Tibial nerve (tissue), 4 donors: ENCODE results near the gene CWC25.

Experiments used
- EP300 ChIP-seq, 2 donors: sonication (generic); formaldehyde crosslinking; IDR thresholded peaks; one replicate each; pipeline ENCODE4 v1.6.1; 2017; ENCODE audit warnings: antibody characterized with exemption in 2 of 2, mild to moderate bottlenecking in 1 of 2
- POLR2A ChIP-seq, 2 donors: fragments of 450-650 bp; IDR thresholded peaks; one replicate each; pipeline ENCODE4 v1.6.1; 2017; ENCODE audit warnings: antibody characterized with exemption in 2 of 2, mild to moderate bottlenecking in 2 of 2, moderate library complexity in 2 of 2
- TF ChIP-seq, protein P1 (sequence below), 5 experiments: fragments of 200-600 bp in 3 of 5; fragments of 450-650 bp in 2 of 5; sonication (generic) in 3 of 5; IDR thresholded peaks; one replicate each; pipeline ENCODE4 v1.5.1; 2016 to 2019; ENCODE audit warnings: antibody characterized with exemption in 5 of 5, mild to moderate bottlenecking in 3 of 5, moderate library complexity in 2 of 5

DNA sequence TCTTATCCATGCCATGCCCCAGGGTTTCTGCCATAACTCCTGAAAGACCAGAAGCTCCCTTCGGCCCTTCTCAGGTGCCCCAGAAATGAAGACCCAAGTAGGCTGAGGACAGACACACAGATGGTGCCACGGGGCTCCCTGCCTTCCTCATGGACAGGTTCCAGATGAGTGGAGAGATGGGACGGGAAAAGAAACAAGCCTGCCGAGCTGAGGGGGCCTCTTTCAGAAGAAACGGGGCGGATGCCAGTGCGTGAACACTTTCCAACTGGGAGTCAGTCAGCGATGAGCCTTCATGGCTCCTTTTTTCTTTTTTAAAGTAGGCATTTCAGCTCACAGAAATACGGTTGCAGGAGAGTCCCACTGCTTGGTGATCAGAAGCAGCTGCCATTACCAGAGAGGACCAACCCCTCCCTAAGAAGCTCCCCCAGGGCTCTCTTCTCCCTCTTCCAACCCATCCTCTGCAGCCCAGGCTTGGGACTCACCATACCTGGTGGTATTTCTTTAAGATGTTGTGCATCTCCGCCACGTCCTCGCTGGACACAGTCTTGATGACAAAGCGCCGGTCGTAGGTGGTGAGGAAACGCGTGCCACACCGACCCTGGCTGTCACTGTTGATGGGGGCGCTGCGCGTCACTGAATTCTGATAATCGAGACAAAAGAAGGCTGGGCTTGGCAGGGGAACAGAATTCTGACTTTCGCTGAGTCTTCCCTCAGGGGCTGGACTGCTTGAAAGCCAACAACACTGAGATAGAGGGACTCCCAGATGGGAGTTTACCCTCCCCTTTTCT is 45.0 kb downstream of the CWC25 start:
- TF ChIP-seq, protein P1, sequence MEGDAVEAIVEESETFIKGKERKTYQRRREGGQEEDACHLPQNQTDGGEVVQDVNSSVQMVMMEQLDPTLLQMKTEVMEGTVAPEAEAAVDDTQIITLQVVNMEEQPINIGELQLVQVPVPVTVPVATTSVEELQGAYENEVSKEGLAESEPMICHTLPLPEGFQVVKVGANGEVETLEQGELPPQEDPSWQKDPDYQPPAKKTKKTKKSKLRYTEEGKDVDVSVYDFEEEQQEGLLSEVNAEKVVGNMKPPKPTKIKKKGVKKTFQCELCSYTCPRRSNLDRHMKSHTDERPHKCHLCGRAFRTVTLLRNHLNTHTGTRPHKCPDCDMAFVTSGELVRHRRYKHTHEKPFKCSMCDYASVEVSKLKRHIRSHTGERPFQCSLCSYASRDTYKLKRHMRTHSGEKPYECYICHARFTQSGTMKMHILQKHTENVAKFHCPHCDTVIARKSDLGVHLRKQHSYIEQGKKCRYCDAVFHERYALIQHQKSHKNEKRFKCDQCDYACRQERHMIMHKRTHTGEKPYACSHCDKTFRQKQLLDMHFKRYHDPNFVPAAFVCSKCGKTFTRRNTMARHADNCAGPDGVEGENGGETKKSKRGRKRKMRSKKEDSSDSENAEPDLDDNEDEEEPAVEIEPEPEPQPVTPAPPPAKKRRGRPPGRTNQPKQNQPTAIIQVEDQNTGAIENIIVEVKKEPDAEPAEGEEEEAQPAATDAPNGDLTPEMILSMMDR (IDR thresholded peaks at IDR 0.05): no peak
- TF ChIP-seq POLR2A (IDR thresholded peaks at IDR 0.05): no peak
- TF ChIP-seq EP300 (IDR thresholded peaks at IDR 0.05): no peak
